Astrocyte (in vitro differentiated cells and primary cell): ENCODE measurements around the gene NPM3.

Source experiments
- CTCF ChIP-seq: IDR thresholded peaks from 2 replicates; pipeline ENCODE4 v1.5.1; 2011; ENCODE audit warnings: low read depth, mild to moderate bottlenecking, inconsistent platforms, low read length, moderate library complexity; ENCODE audit not compliant: insufficient read depth
- EZH2 ChIP-seq: IDR thresholded peaks from 2 replicates; pipeline ENCODE4 v1.6.1; 2012; ENCODE audit warnings: mild to moderate bottlenecking, low read length, inconsistent platforms; ENCODE audit not compliant: insufficient read depth

- TF ChIP-seq CTCF (no peak), EZH2 (no peak)
Measured at GRCh38 chr10:101782811-101783735, at the start of gene NPM3.
